Upper lobe of right lung (tissue), 1 donor: ENCODE data around the gene INTS11. TPM values are rescaled to one million over a fixed set of nuclear protein-coding genes. Genes with fewer than 3 reads are reported as not detected.
A peak's percentile ranks its signal among the peaks of the same experiment; 100 is the strongest.

Source experiments
- ATAC-seq: fragments of 200-7000 bp; cut with Tn5 transposase; one replicate; pipeline ENCODE4 v1.9.1; 2020; ENCODE audit warnings: mild to moderate bottlenecking, moderate library complexity
- DNase-seq: peaks from one replicate; pipeline ENCODE4 v3.0.0-alpha.2; 2020
- H3K27ac ChIP-seq: fragments of 200-600 bp; one replicate; pipeline ENCODE4 v1.8.0; 2022
- H3K27me3 ChIP-seq: fragments of 200-600 bp; one replicate; pipeline ENCODE4 v1.8.0; 2022; ENCODE audit warnings: mild to moderate bottlenecking
- H3K36me3 ChIP-seq: fragments of 200-600 bp; one replicate; pipeline ENCODE4 v1.8.0; 2022
- H3K4me1 ChIP-seq: fragments of 200-600 bp; one replicate; pipeline ENCODE4 v1.8.0; 2022
- H3K4me3 ChIP-seq: fragments of 200-600 bp; one replicate; pipeline ENCODE4 v1.8.0; 2022; ENCODE audit warnings: mild to moderate bottlenecking
- H3K9me3 ChIP-seq: fragments of 200-600 bp; one replicate; pipeline ENCODE4 v1.8.0; 2022
- CTCF ChIP-seq: fragments of 200-600 bp; IDR thresholded peaks from one replicate; pipeline ENCODE4 v1.8.0; 2022; ENCODE audit warnings: antibody characterized with exemption
- intact Hi-C: fragments of 100-400 bp; cut with DNase I; formaldehyde crosslinking; loops from one replicate; pipeline ENCODE4 v1.11.0; 2022
- long read RNA-seq: library from polyadenylated mRNA; unstranded; transcript quantifications from one replicate; pipeline ENCODE4 v2.0.0, GENCODE V29; 2021
- total RNA-seq: library from RNA; stranded (reverse); fragmentation: NEBNext Ultra II Directional; extraction: Animal tissue kit (Norgen Biotek cat#: 25700); gene quantifications from one replicate; pipeline ENCODE4 v1.2.1, GENCODE V29; 2021
- donor health status: DM: no; HTN: yes; CAD: no; lungs with severe emphysema.

INTS11 gene
- 81.9 TPM for total RNA-seq
- long read RNA-seq, transcript INTS11-208 (17 exons, 2,148 nt) = major isoform, 93 of 141 reads
- long read RNA-seq, partial matches to known transcripts = 25 of 141 reads
- long read RNA-seq, other reads (novel, unspliced or antisense) = 21 of 141 reads

- intact Hi-C loops = no loop called here
- ATAC-seq (peak; percentile 92), DNase-seq (peak; percentile 97)
- Histone ChIP-seq H3K27me3 (no peaks in the 10 kb centered on the region), H3K9me3 (no peaks in the 10 kb centered on the region), H3K4me1 (peaks cover 27% of the 10 kb centered on the region), H3K36me3 (peaks cover 21% of the 10 kb centered on the region), H3K27ac (peak within 1 kb of the TSS; percentile 91), H3K4me3 (peak within 1 kb of the TSS; percentile 98)
- no peak for TF ChIP-seq CTCF
Measured at GRCh38 chr1:1324524-1325287, at the start of gene INTS11, which contains the start of gene CPTP. Gene INTS11, minus strand, starts transcription at chr1:1324660. Its CDS starts 52 bp downstream, at chr1:1324608. Gene CPTP, plus strand, starts transcription at chr1:1324802. Its CDS starts 2,109 bp downstream, at chr1:1326911.

GRCh38 chr1:1373815-1374588 lies 49.5 kb upstream of the INTS11 start:
- DNase-seq (no peak), ATAC-seq (no peak)
- peak overlapping the region; percentile 96 for H3K27ac ChIP-seq
- TF ChIP-seq CTCF = no peak
- no peaks in the 10 kb centered on the region for H3K9me3 ChIP-seq
- peaks cover 6% of the 10 kb centered on the region for H3K36me3 ChIP-seq
- H3K4me3 ChIP-seq = peak overlapping the region; percentile 98
- peaks cover 28% of the 10 kb centered on the region for H3K4me1 ChIP-seq
- H3K27me3 ChIP-seq = no peaks in the 10 kb centered on the region
- intact Hi-C loops = no loop called here

GRCh38 chr1:1373051-1373814 lies 48.8 kb upstream of the INTS11 start:
- no peak for TF ChIP-seq CTCF

GRCh38 chr1:1371746-1372711 lies 47.6 kb upstream of the INTS11 start:
- DNase-seq (peak; percentile 86), ATAC-seq (peak; percentile 61)
- Histone ChIP-seq H3K9me3 (no peaks in the 10 kb centered on the region), H3K4me1 (peaks cover 28% of the 10 kb centered on the region), H3K36me3 (peaks cover 6% of the 10 kb centered on the region), H3K4me3 (no peak overlapping the region), H3K27ac (no peak overlapping the region), H3K27me3 (no peaks in the 10 kb centered on the region)
- peak; percentile 94 for TF ChIP-seq CTCF
- intact Hi-C loops = no loop called here

More at GRCh38 chr1:1373051-1373814, 48.8 kb upstream of the INTS11 start:
- ATAC-seq = no peak
- H3K27ac ChIP-seq = no peak overlapping the region
- no peaks in the 10 kb centered on the region for H3K9me3 ChIP-seq
- H3K4me1 ChIP-seq = peaks cover 28% of the 10 kb centered on the region
- no peaks in the 10 kb centered on the region for H3K27me3 ChIP-seq
- H3K36me3 ChIP-seq = peaks cover 6% of the 10 kb centered on the region
- H3K4me3 ChIP-seq = no peak overlapping the region
- DNase-seq = no peak
- intact Hi-C loops = no loop called here
